ENCODE data around the gene MAGEB5.
"Not testable (repeated sequence)": the region's sequence is repeated elsewhere in the genome, so short reads cannot be mapped to it uniquely, and the experiment has no call there.

The MAGEB5 gene, protein sequence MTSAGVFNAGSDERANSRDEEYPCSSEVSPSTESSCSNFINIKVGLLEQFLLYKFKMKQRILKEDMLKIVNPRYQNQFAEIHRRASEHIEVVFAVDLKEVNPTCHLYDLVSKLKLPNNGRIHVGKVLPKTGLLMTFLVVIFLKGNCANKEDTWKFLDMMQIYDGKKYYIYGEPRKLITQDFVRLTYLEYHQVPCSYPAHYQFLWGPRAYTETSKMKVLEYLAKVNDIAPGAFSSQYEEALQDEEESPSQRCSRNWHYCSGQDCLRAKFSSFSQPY

DNA sequence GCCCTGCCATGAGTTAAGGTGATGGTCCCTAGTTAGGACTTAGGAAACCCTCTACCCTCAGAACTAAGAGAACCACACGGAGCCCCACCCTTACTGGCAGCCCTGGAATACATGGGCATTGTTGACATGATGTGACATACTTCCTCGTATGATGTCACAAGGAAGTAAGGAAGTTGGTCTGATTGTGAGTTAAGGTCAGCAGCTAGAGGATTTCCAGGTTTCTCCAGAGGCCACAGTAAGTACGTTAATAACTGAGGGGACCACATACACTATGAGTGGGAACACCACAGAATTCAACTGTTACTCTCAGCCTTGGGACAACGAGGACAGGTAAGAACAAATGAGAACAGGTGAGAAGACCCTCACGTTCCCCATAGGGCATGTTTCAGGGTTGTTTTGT, at the start of gene MAGEB5:
Gene MAGEB5 (plus strand): TSS at position 301 of the 400 bp plus-strand sequence. CDS start 1,133 bp downstream, outside the sequence.
- DNase-seq (ENCODE audit: low spot score): no peak

- no peak for DNase-seq (ENCODE audit: low spot score)
Observed at GRCh38 chrX:26192204-26192603, 23.8 kb upstream of the MAGEB5 start, which contains the start of gene MAGEB6. Gene MAGEB6, plus strand, starts transcription at chrX:26192440. Its CDS starts 1,407 bp downstream, at chrX:26193847.

DNA sequence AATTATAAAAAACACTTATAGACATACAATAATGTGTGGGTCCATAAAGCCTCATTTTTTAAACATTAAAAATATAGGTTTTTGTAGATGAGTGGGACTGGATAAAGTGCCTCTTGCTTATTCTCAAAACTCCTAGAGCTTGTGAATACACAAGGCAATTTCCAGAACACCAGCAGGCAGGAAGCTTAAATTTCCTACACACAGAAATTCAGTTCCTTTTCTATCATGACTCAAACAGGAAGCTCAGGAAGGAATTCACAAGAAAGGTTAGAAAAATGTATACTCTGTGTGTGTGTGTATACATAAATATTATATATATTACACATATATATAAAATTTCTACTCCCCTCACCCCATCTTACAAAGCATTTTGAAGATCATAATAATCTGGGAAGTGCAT, 12.4 kb upstream of the MAGEB5 start:
- DNase-seq (ENCODE audit: low spot score): no peak

GRCh38 chrX:26204717-26205116, 11.3 kb upstream of the MAGEB5 start:
- DNase-seq (ENCODE audit: low spot score): not testable (repeated sequence)

GRCh38 chrX:26208012-26208411, 8.0 kb upstream of the MAGEB5 start:
- no peak for DNase-seq (ENCODE audit: low spot score)

DNA sequence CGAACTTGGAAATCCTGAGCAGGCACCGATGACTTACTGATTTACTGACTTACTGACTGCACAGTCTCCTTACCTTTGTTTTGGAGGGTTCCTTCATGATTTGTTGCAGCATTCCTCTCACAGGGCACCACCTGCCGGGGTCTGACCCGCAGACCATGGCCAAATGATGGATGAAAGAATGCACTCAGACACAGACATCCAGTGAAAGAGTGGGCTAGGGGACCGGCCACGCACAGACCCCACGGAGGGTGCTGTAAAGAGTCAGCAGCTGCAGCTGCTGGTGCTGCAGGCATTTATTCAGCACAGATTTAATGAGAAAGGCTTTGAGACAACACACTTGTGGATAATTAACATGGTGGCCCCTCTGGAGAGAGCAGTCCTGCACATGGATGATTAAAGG, 3.4 kb downstream of the MAGEB5 start:
- DNase-seq (ENCODE audit: low spot score): no peak

GRCh38 chrX:26234177-26234576, 18.2 kb downstream of the MAGEB5 start:
- DNase-seq (ENCODE audit: low spot score): no peak

DNA sequence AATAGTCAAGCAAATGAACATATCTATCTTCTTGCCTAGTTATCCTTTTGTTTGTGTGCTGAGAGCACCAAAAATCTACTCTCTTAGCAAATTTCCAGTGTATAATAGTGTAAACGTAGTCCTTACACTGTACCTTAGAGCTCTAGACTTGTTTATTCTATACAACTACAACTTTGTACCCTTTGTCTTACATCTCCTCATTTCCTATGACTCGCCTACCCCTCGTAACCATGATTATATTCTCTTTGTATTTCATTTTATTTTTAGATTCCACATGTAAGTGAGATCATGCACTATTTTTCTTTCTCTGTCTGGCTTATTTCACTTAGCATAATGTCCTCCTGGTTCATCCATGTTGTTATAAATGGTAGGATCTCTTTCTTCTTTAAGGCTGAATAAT, 37.6 kb downstream of the MAGEB5 start:
- DNase-seq (ENCODE audit: low spot score): no peak

GRCh38 chrX:26254436-26254835, 38.5 kb downstream of the MAGEB5 start:
- no peak for DNase-seq (ENCODE audit: low spot score)

DNA sequence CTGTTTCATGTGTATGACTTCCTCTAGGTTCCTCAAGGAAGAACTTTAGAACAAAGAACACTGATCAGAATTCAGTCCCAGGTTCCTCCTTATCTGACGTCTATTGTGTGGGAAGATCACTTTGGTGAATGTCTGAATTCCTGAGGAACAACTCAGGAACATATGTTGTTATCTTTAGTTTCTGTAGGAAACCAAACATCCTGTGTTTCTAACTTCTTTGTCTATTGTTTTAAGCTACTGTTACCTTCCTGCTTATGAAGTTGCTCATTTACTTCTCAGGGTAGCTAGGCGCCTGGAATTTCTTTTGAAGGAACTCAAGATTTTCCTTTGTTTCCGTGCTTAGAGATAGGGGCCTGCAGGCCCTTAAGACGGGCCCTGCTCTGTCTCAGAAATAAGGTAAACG, 46.2 kb downstream of the MAGEB5 start:
- DNase-seq (ENCODE audit: low spot score): no peak
